Pancreas (tissue), 10 donors: ENCODE data around the gene PTPN6. TPM values are rescaled to one million over a fixed set of nuclear protein-coding genes. Genes with fewer than 3 reads are reported as not detected.

Source experiments
- ATAC-seq, 4 donors: fragments of 200-7000 bp; cut with Tn5 transposase; one replicate each; pipeline versions ENCODE4 v1.8.0 to v1.9.1; 2020; ENCODE audit warnings: mild to moderate bottlenecking in 4 of 4, moderate library complexity in 4 of 4
- DNase-seq, 6 donors: peaks; one replicate each; pipeline ENCODE4 v3.0.0-alpha.2; 2020
- FAIRE-seq: peaks from 2 replicates; lab custom pipeline; 2012; peaks lifted over from hg19 to GRCh38; lab: Jason Lieb, UNC
- H3K27ac ChIP-seq, 4 donors: fragments of 200-600 bp; sonication (generic); 1 replicate in 3 of 4; 2 replicates in 1 of 4; pipeline versions ENCODE4 v1.5.0 to v1.8.0; 2020
- H3K27me3 ChIP-seq, 4 donors: fragments of 200-600 bp; one replicate each; pipeline ENCODE4 v1.8.0; 2021
- H3K36me3 ChIP-seq, 3 donors: fragments of 200-600 bp; sonication (generic) in 1 of 3; one replicate each; pipeline versions ENCODE4 v1.5.0 to v1.8.0; 2020 to 2021
- H3K4me1 ChIP-seq, 3 donors: fragments of 200-600 bp; one replicate each; pipeline ENCODE4 v1.8.0; 2021
- H3K4me3 ChIP-seq, 4 donors: fragments of 200-600 bp; sonication (generic) in 2 of 4; one replicate each; pipeline versions ENCODE4 v1.5.0 to v1.8.0; 2020 to 2021
- H3K9me3 ChIP-seq, 4 donors: fragments of 200-600 bp; one replicate each; pipeline ENCODE4 v1.8.0; 2021
- CTCF ChIP-seq, 4 donors: fragments of 200-600 bp; sonication (generic) in 3 of 4; IDR thresholded peaks; one replicate each; pipeline versions ENCODE4 v1.5.0 to v1.8.0; 2021; ENCODE audit warnings: antibody characterized with exemption in 4 of 4
- WGBS, 2 donors: extraction: QIAGEN DNeasy Blood & Tissue Kit; methylation state at CpG; one replicate each; pipeline ENCODE4 v1.1.7; 2013; 5-methylcytosine and 5-hydroxymethylcytosine counted together
- intact Hi-C, 3 donors: fragments of 100-400 bp; cut with DNase I; formaldehyde crosslinking; loops; one replicate each; pipeline versions ENCODE4 v1.11.1 to v1.14.2; 2022
- polyA plus RNA-seq, 2 donors: library from polyadenylated mRNA; stranded (reverse); fragments of 200-250 nt; gene quantifications; one replicate each; pipeline ENCODE4 v1.2.3, GENCODE V29; 2013
- total RNA-seq, 6 donors: library from RNA; stranded (reverse); fragmentation: NEBNext Ultra II Directional in 4 of 6; extraction: Animal tissue kit (Norgen Biotek cat#: 25700) in 4 of 6; gene quantifications; one replicate each; pipeline versions ENCODE4 v1.2.1 to v1.2.4, GENCODE V29; 2021 to 2023
- donor health status: healthy with polysubstance abuse.
- donor health status: DM: no; HTN: no; CAD: no; lungs with moderate emphysema.
- donor health status: DM: no; HTN: no; CAD: no.
- donor health status: control.
- donor health status: control.
- donor health status: Bipolar disorder and iron deficiency.
- donor health status: DM: yes; HTN: yes; CAD: no.
- donor health status: DM: no; HTN: no; CAD: no.
- donor health status: DM: no; HTN: no; CAD: no.
- donor health status: DM: yes; HTN: yes; CAD: no.

PTPN6 gene
- total and polyA plus RNA-seq, 8 donors: 13.3 to 53.1 (median 20.3) TPM

GRCh38 chr12:6966351-6966750 is 15.2 kb downstream of the PTPN6 start:
- FAIRE-seq: no peak
- ATAC-seq: no peak
- TF ChIP-seq CTCF (IDR thresholded peaks at IDR 0.05): no peak
- no peaks in the 10 kb centered on the region for H3K27me3 ChIP-seq
- DNase-seq: peak in 1 of 6 donors; percentile 7
- no peaks in the 10 kb centered on the region for H3K9me3 ChIP-seq
- H3K27ac ChIP-seq: peak overlapping the region in 1 of 4 donors; percentile 10
- H3K36me3 ChIP-seq: peaks cover 0 to 5% (median 4%) of the 10 kb centered on the region in 3 donors
- no peak overlapping the region for H3K4me3 ChIP-seq
- intact Hi-C loops: no loop called here
- WGBS, 2 donors: 31 to 43% methylated on average over 7 of the region's 7 CpGs
- H3K4me1 ChIP-seq: peaks cover 33 to 50% (median 34%) of the 10 kb centered on the region in 3 donors

- intact Hi-C loops: no loop called here
- H3K27me3 ChIP-seq: no peaks in the 10 kb centered on the region
- H3K36me3 ChIP-seq: peaks cover 0 to 5% (median 4%) of the 10 kb centered on the region in 3 donors
- H3K9me3 ChIP-seq: no peaks in the 10 kb centered on the region
- ATAC-seq (no peak), DNase-seq (peak in 1 of 6 donors; percentile 36), FAIRE-seq (no peak)
- no peak for TF ChIP-seq CTCF (IDR thresholded peaks at IDR 0.05)
- 43 to 49% methylated on average over 10 of the region's 10 CpGs for WGBS, 2 donors
- peaks cover 28 to 51% (median 33%) of the 10 kb centered on the region in 3 donors for H3K4me1 ChIP-seq
- H3K4me3 ChIP-seq: no peak overlapping the region
- H3K27ac ChIP-seq: no peak overlapping the region
These were observed 16.5 kb downstream of the PTPN6 start for GRCh38 chr12:6967651-6968100.

GRCh38 chr12:6968426-6968825 is 17.3 kb downstream of the PTPN6 start:
- 41 to 52% methylated on average over 9 of the region's 9 CpGs for WGBS, 2 donors
- intact Hi-C loops: no loop called here
- Histone ChIP-seq H3K9me3 (no peaks in the 10 kb centered on the region), H3K36me3 (peaks cover 0 to 5% (median 4%) of the 10 kb centered on the region in 3 donors), H3K27ac (no peak overlapping the region), H3K4me3 (no peak overlapping the region), H3K27me3 (no peaks in the 10 kb centered on the region), H3K4me1 (peaks cover 28 to 51% (median 33%) of the 10 kb centered on the region in 3 donors)
- DNase-seq (peak in 1 of 6 donors; percentile 20), ATAC-seq (no peak), FAIRE-seq (no peak)
- TF ChIP-seq CTCF (IDR thresholded peaks at IDR 0.05): no peak

GRCh38 chr12:6970096-6970527 is 19.0 kb downstream of the PTPN6 start:
- H3K4me1 ChIP-seq: peaks cover 27 to 44% (median 30%) of the 10 kb centered on the region in 3 donors
- ATAC-seq: peak; percentile 18 to 46 (median 38)
- no peaks in the 10 kb centered on the region for H3K27me3 ChIP-seq
- H3K4me3 ChIP-seq: peak overlapping the region; percentile 74 to 97 (median 85)
- peaks cover 0 to 15% (median 4%) of the 10 kb centered on the region in 3 donors for H3K36me3 ChIP-seq
- intact Hi-C loops: no loop called here
- 0 to 1% methylated on average over 29 to 31 of the region's 31 CpGs for WGBS, 2 donors
- no peak for TF ChIP-seq CTCF (IDR thresholded peaks at IDR 0.05)
- no peaks in the 10 kb centered on the region for H3K9me3 ChIP-seq
- DNase-seq: peak in 3 of 6 donors; percentile 53 to 75 (median 65)
- H3K27ac ChIP-seq: peak overlapping the region; percentile 82 to 88 (median 85)
- no peak for FAIRE-seq

- WGBS, 2 donors: 88 to 92% methylated on average over 6 of the region's 6 CpGs
- peak in 1 of 6 donors; percentile 5 for DNase-seq
- Histone ChIP-seq H3K27me3 (no peaks in the 10 kb centered on the region), H3K9me3 (no peaks in the 10 kb centered on the region), H3K4me3 (no peak overlapping the region), H3K27ac (no peak overlapping the region), H3K36me3 (peaks cover 6 to 49% (median 17%) of the 10 kb centered on the region in 3 donors), H3K4me1 (peaks cover 2 to 14% (median 4%) of the 10 kb centered on the region in 3 donors)
- TF ChIP-seq CTCF (IDR thresholded peaks at IDR 0.05): no peak
- no peak for FAIRE-seq
- no peak for ATAC-seq
- intact Hi-C loops: no loop called here
These were observed 23.0 kb downstream of the PTPN6 start for GRCh38 chr12:6974180-6974579.
